ENCODE results near the gene RGCC.
"Not testable (repeated sequence)": the region's sequence is repeated elsewhere in the genome, so short reads cannot be mapped to it uniquely, and the experiment has no call there.

RGCC gene

GRCh38 chr13:41418731-41419130 is 38.6 kb upstream of the RGCC start:
- Histone ChIP-seq H4K20me1 (ENCODE audit: insufficient read depth) (no peaks in the 10 kb centered on the region), H3K4me2 (no peak overlapping the region), H3K4me1 (ENCODE audit: low read depth, poor library complexity, severe bottlenecking) (no peaks in the 10 kb centered on the region), H3K36me3 (ENCODE audit: insufficient read depth) (no peaks in the 10 kb centered on the region), H3K27ac (no peak overlapping the region), H3K79me2 (ENCODE audit: insufficient read depth, low read depth) (no peaks in the 10 kb centered on the region), H2AFZ (ENCODE audit: low read depth) (no peak overlapping the region), H3K4me3 (IDR thresholded peaks at IDR 0.05; ENCODE audit: insufficient read depth, low read depth, low read length) (no peak overlapping the region), H3K27me3 (ENCODE audit: insufficient read depth, low read depth) (no peaks in the 10 kb centered on the region), H3K9ac (no peak overlapping the region)
- no peak for TF ChIP-seq CTCF (conservative IDR thresholded peaks at IDR 0.05; ENCODE audit: low read depth, low read length)

- H3K27ac ChIP-seq = no peak overlapping the region
- no peaks in the 10 kb centered on the region for H3K36me3 ChIP-seq (ENCODE audit: insufficient read depth)
- no peak for TF ChIP-seq CTCF (conservative IDR thresholded peaks at IDR 0.05; ENCODE audit: low read depth, low read length)
- no peaks in the 10 kb centered on the region for H3K79me2 ChIP-seq (ENCODE audit: insufficient read depth, low read depth)
- H3K27me3 ChIP-seq (ENCODE audit: insufficient read depth, low read depth) = no peaks in the 10 kb centered on the region
- H4K20me1 ChIP-seq (ENCODE audit: insufficient read depth) = no peaks in the 10 kb centered on the region
- H2AFZ ChIP-seq (ENCODE audit: low read depth) = no peak overlapping the region
- no peaks in the 10 kb centered on the region for H3K4me1 ChIP-seq (ENCODE audit: low read depth, poor library complexity, severe bottlenecking)
- H3K4me3 ChIP-seq (IDR thresholded peaks at IDR 0.05; ENCODE audit: insufficient read depth, low read depth, low read length) = no peak overlapping the region
- no peak overlapping the region for H3K9ac ChIP-seq
- H3K4me2 ChIP-seq = no peak overlapping the region
Measured at GRCh38 chr13:41419206-41419605, 38.1 kb upstream of the RGCC start.

- H3K36me3 ChIP-seq (ENCODE audit: insufficient read depth) = no peaks in the 10 kb centered on the region
- no peak overlapping the region for H3K4me2 ChIP-seq
- H2AFZ ChIP-seq (ENCODE audit: low read depth) = no peak overlapping the region
Measured at GRCh38 chr13:41420146-41420545, 37.2 kb upstream of the RGCC start.

GRCh38 chr13:41421330-41421729 is 36.0 kb upstream of the RGCC start:
- not testable (repeated sequence) for H3K79me2 ChIP-seq (ENCODE audit: insufficient read depth, low read depth)

More at GRCh38 chr13:41420146-41420545, 37.2 kb upstream of the RGCC start:
- H3K4me3 ChIP-seq (IDR thresholded peaks at IDR 0.05; ENCODE audit: insufficient read depth, low read depth, low read length) = no peak overlapping the region
- no peak overlapping the region for H3K9ac ChIP-seq
- no peak for TF ChIP-seq CTCF (conservative IDR thresholded peaks at IDR 0.05; ENCODE audit: low read depth, low read length)
- no peaks in the 10 kb centered on the region for H3K27me3 ChIP-seq (ENCODE audit: insufficient read depth, low read depth)
- H4K20me1 ChIP-seq (ENCODE audit: insufficient read depth) = no peaks in the 10 kb centered on the region
- no peaks in the 10 kb centered on the region for H3K79me2 ChIP-seq (ENCODE audit: insufficient read depth, low read depth)
- H3K4me1 ChIP-seq (ENCODE audit: low read depth, poor library complexity, severe bottlenecking) = no peaks in the 10 kb centered on the region
- H3K27ac ChIP-seq = no peak overlapping the region

GRCh38 chr13:41421983-41422382 is 35.4 kb upstream of the RGCC start:
- not testable (repeated sequence) for H3K4me2 ChIP-seq; H3K9ac ChIP-seq; H3K27ac ChIP-seq; H3K79me2 ChIP-seq (ENCODE audit: insufficient read depth, low read depth); H2AFZ ChIP-seq (ENCODE audit: low read depth); H3K4me3 ChIP-seq (IDR thresholded peaks at IDR 0.05; ENCODE audit: insufficient read depth, low read depth, low read length); H4K20me1 ChIP-seq (ENCODE audit: insufficient read depth); H3K4me1 ChIP-seq (ENCODE audit: low read depth, poor library complexity, severe bottlenecking); H3K36me3 ChIP-seq (ENCODE audit: insufficient read depth); H3K27me3 ChIP-seq (ENCODE audit: insufficient read depth, low read depth)

More at GRCh38 chr13:41421330-41421729, 36.0 kb upstream of the RGCC start:
- H3K4me2 ChIP-seq; H3K27ac ChIP-seq; H2AFZ ChIP-seq (ENCODE audit: low read depth); H3K36me3 ChIP-seq (ENCODE audit: insufficient read depth); H3K4me3 ChIP-seq (IDR thresholded peaks at IDR 0.05; ENCODE audit: insufficient read depth, low read depth, low read length); H3K27me3 ChIP-seq (ENCODE audit: insufficient read depth, low read depth); H3K4me1 ChIP-seq (ENCODE audit: low read depth, poor library complexity, severe bottlenecking); H4K20me1 ChIP-seq (ENCODE audit: insufficient read depth); H3K9ac ChIP-seq: not testable (repeated sequence)

GRCh38 chr13:41423259-41423658 is 34.1 kb upstream of the RGCC start:
- H3K9ac ChIP-seq; H2AFZ ChIP-seq (ENCODE audit: low read depth); H3K27me3 ChIP-seq (ENCODE audit: insufficient read depth, low read depth); H3K36me3 ChIP-seq (ENCODE audit: insufficient read depth); H4K20me1 ChIP-seq (ENCODE audit: insufficient read depth); H3K79me2 ChIP-seq (ENCODE audit: insufficient read depth, low read depth); H3K4me2 ChIP-seq; H3K4me1 ChIP-seq (ENCODE audit: low read depth, poor library complexity, severe bottlenecking); H3K27ac ChIP-seq; H3K4me3 ChIP-seq (IDR thresholded peaks at IDR 0.05; ENCODE audit: insufficient read depth, low read depth, low read length): not testable (repeated sequence)

- not testable (repeated sequence) for H3K36me3 ChIP-seq (ENCODE audit: insufficient read depth); H3K27ac ChIP-seq; H2AFZ ChIP-seq (ENCODE audit: low read depth); H3K9ac ChIP-seq; H3K79me2 ChIP-seq (ENCODE audit: insufficient read depth, low read depth); H3K27me3 ChIP-seq (ENCODE audit: insufficient read depth, low read depth); H3K4me3 ChIP-seq (IDR thresholded peaks at IDR 0.05; ENCODE audit: insufficient read depth, low read depth, low read length); H4K20me1 ChIP-seq (ENCODE audit: insufficient read depth); H3K4me1 ChIP-seq (ENCODE audit: low read depth, poor library complexity, severe bottlenecking); H3K4me2 ChIP-seq
Measured at GRCh38 chr13:41424675-41425074, 32.7 kb upstream of the RGCC start.
